Measurements from ENCODE around the gene DEPDC5. TPM values are rescaled to one million over a fixed set of nuclear protein-coding genes. Genes with fewer than 3 reads are reported as not detected.

Gene DEPDC5
- total RNA-seq, 4 donors from 2014 or later: 11.7 to 15.4 (median 13.3) TPM

- no peak overlapping the region for H3K4me3 ChIP-seq (ENCODE audit: low read depth, poor library complexity, severe bottlenecking)
- TF ChIP-seq POLR2A (IDR thresholded peaks at IDR 0.05): no peak
- no peak for TF ChIP-seq CTCF (IDR thresholded peaks at IDR 0.05)
- intact Hi-C loops (cut with DNase I; ENCODE audit: low total_unique reads): no loop called here
- 88% methylated on average over 2 of the region's 2 CpGs for WGBS, 2 donors
- no peak for DNase-seq (ENCODE audit: low spot score in 2 of 2)
Observed at GRCh38 chr22:31923747-31924146, 169.9 kb downstream of the DEPDC5 start.

GRCh38 chr22:31925056-31925455 lies 171.2 kb downstream of the DEPDC5 start:
- intact Hi-C loops (cut with DNase I; ENCODE audit: low total_unique reads): no loop called here
- no peak overlapping the region for H3K4me3 ChIP-seq (ENCODE audit: low read depth, poor library complexity, severe bottlenecking)
- TF ChIP-seq CTCF (IDR thresholded peaks at IDR 0.05) (no peak), POLR2A (IDR thresholded peaks at IDR 0.05) (no peak)
- no peak for DNase-seq (ENCODE audit: low spot score in 2 of 2)
- WGBS, 2 donors: 93 to 95% methylated on average over 1 of the region's 1 CpG

DNA sequence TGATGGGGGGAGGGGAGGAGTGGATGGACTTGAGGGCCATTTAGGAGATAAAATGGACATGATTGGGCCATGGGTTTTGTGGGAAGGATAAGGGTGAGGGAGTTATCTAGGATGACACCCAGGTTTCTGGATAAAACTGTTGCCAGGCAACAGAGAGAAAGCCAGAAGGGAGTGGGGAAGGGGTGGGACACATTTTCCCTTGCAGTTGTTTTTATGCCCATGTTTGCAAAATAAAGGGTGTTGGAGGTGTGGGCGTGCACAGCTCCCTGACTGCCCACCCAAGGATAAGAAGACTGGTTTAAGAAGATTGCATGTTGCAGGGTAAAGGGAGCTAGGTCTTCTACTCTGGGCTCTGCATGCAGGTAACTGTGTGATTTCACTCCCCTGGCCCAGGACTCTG lies 172.2 kb downstream of the DEPDC5 start:
- TF ChIP-seq POLR2A (IDR thresholded peaks at IDR 0.05) (no peak), CTCF (IDR thresholded peaks at IDR 0.05) (no peak)
- DNase-seq (ENCODE audit: low spot score in 2 of 2): no peak
- intact Hi-C loops (cut with DNase I; ENCODE audit: low total_unique reads): no loop called here
- WGBS, 2 donors: 73 to 76% methylated on average over 1 of the region's 1 CpG
- no peak overlapping the region for H3K4me3 ChIP-seq (ENCODE audit: low read depth, poor library complexity, severe bottlenecking)

GRCh38 chr22:31926969-31927368 lies 173.2 kb downstream of the DEPDC5 start:
- intact Hi-C loops (cut with DNase I; ENCODE audit: low total_unique reads): no loop called here
- DNase-seq (ENCODE audit: low spot score in 2 of 2): no peak
- no peak for TF ChIP-seq POLR2A (IDR thresholded peaks at IDR 0.05)
- TF ChIP-seq CTCF (IDR thresholded peaks at IDR 0.05): no peak
- no peak overlapping the region for H3K4me3 ChIP-seq (ENCODE audit: low read depth, poor library complexity, severe bottlenecking)

DNA sequence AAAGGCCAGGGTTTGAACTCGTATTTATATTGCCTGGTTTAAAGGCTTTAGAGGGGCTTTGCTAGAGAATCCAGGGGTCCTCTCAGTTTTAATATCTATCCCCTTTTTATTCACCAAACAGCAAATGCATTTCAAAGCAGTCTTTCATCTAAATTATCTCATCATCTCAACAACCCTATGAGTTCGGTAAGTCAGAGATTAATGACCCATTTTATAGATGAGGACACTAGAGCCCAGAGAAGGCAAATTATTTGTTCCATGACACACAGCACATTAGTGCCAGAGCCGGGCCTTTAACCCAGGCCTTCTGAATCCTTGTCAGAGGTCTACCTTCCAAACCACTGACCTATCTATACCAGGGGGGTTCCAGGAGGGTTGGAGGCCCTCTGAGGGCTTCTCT lies 173.7 kb downstream of the DEPDC5 start:
- no peak for TF ChIP-seq POLR2A (IDR thresholded peaks at IDR 0.05)
- no peak for TF ChIP-seq CTCF (IDR thresholded peaks at IDR 0.05)
- WGBS, 2 donors: 80 to 82% methylated on average over 3 of the region's 3 CpGs
- H3K4me3 ChIP-seq (ENCODE audit: low read depth, poor library complexity, severe bottlenecking): no peak overlapping the region
- DNase-seq (ENCODE audit: low spot score in 2 of 2): no peak
- intact Hi-C loops (cut with DNase I; ENCODE audit: low total_unique reads): no loop called here

GRCh38 chr22:31929167-31929930 lies 175.5 kb downstream of the DEPDC5 start:
- no peak for TF ChIP-seq POLR2A (IDR thresholded peaks at IDR 0.05)
- TF ChIP-seq CTCF (IDR thresholded peaks at IDR 0.05): no peak
- intact Hi-C loops (cut with DNase I; ENCODE audit: low total_unique reads): no loop called here
- DNase-seq (ENCODE audit: low spot score in 2 of 2): no peak
- no peak overlapping the region for H3K4me3 ChIP-seq (ENCODE audit: low read depth, poor library complexity, severe bottlenecking)
- 65 to 69% methylated on average over 8 of the region's 8 CpGs for WGBS, 2 donors
